H1 (cell line): ENCODE data around the gene RNF31. TPM values are rescaled to one million over a fixed set of nuclear protein-coding genes. Genes with fewer than 3 reads are reported as not detected.

Experiments used
- CBX8 ChIP-seq: fragments of 300-800, 300-1000 bp; sonication (generic); IDR thresholded peaks from 2 replicates; pipeline ENCODE4 v1.7.1; 2016; ENCODE audit warnings: low read depth, low read length, borderline replicate concordance
- CHD7 ChIP-seq: fragments of 300-600 bp; sonication (generic); IDR thresholded peaks from 2 replicates; pipeline ENCODE4 v1.7.1; 2012; ENCODE audit warnings: low read length, moderate library complexity, mild to moderate bottlenecking, inconsistent platforms; ENCODE audit not compliant: insufficient replicate concordance
- TAF1 ChIP-seq: IDR thresholded peaks from 2 replicates; pipeline ENCODE4 v1.6.1; 2011; ENCODE audit warnings: mild to moderate bottlenecking, low read depth, low read length
- polyA plus RNA-seq, 7 experiments: library from polyadenylated mRNA; depleted of rRNA in 3 of 7; stranded (reverse) in 5 of 7; unstranded in 2 of 7; fragments of >200 nt in 5 of 7; fragments of 200-250 nt in 2 of 7; gene quantifications; 1 replicate in 5 of 7; 2 replicates in 1 of 7; 4 replicates in 1 of 7; pipeline versions ENCODE4 v1.2.1 to v1.2.3, GENCODE V29; 2011 to 2013; ENCODE audit warnings: missing spikeins in 2 of 7, mixed read lengths in 2 of 7
- total RNA-seq: library from RNA; stranded (reverse); fragmentation: NEBNext Ultra II Directional; extraction: Animal tissue kit (Norgen Biotek cat#: 25700); gene quantifications from 2 replicates; pipeline ENCODE4 v1.2.1, GENCODE V29; 2021

RNF31 gene
- total and polyA plus RNA-seq, 2 of the 8 experiments (the other 6 are each of a cell fraction or from before 2014, with no cell fraction given) = 17.5 to 72.0 TPM

- TF ChIP-seq CHD7 = no peak
- no peak for TF ChIP-seq CBX8
- no peak for TF ChIP-seq TAF1
Observed at GRCh38 chr14:24113379-24113800, 33.9 kb upstream of the RNF31 start (continued).
